Panc1 (cell line): ENCODE data around the gene MEIOSIN. TPM values are rescaled to one million over a fixed set of nuclear protein-coding genes. Genes with fewer than 3 reads are reported as not detected.

ENCODE experiments used
- ATAC-seq: fragments of 200-7000 bp; cut with Tn5 transposase; 2 replicates; pipeline ENCODE4 v1.9.1; 2020; ENCODE audit warnings: mild to moderate bottlenecking, moderate library complexity
- BruUV-seq: library from RNA; stranded (reverse); fragments of 400-500 nt; replicated peaks from 2 replicates; lab custom pipeline; 2021; lab: Mats Ljungman, UMichigan
- CTCF ChIA-PET: fragments of 300-600 bp; sonication (Branson Sonifier 250); formaldehyde crosslinking; loops from one replicate; lab custom pipeline; 2022; ENCODE audit warnings: antibody characterized with exemption; lab: Charles Lee
- POLR2A ChIA-PET: fragments of 300-600 bp; sonication (Branson Sonifier 250); formaldehyde crosslinking; loops from one replicate; lab custom pipeline; 2022; ENCODE audit warnings: antibody characterized with exemption; lab: Charles Lee
- DNase-seq: peaks from one replicate; pipeline ENCODE4 v3.0.0-alpha.2; 2010; ENCODE audit warnings: low read depth, low spot score
- H3K27ac ChIP-seq: 2 replicates; pipeline ENCODE4 v1.5.1; 2011; ENCODE audit warnings: mild to moderate bottlenecking, low read length, inconsistent platforms
- H3K27me3 ChIP-seq: fragments of 200-500 bp; sonication (Bioruptor generic); 2 replicates; pipeline ENCODE4 v1.6.0; 2014; ENCODE audit warnings: low read length, inconsistent platforms; ENCODE audit not compliant: control insufficient read depth, insufficient read depth
- H3K36me3 ChIP-seq: fragments of 200-500 bp; sonication (Bioruptor generic); 2 replicates; pipeline ENCODE4 v1.5.1; 2014; ENCODE audit warnings: inconsistent platforms, mild to moderate bottlenecking, low read length, moderate library complexity; ENCODE audit not compliant: control insufficient read depth, insufficient read depth
- H3K4me1 ChIP-seq: 2 replicates; pipeline ENCODE4 v1.5.1; 2011; ENCODE audit warnings: inconsistent platforms, mild to moderate bottlenecking, low read length, moderate library complexity; ENCODE audit not compliant: control insufficient read depth, insufficient read depth
- H3K4me3 ChIP-seq, 2 experiments: 2 replicates each; pipeline ENCODE4 v1.5.1; 2011 to 2012; ENCODE audit warnings: low read depth in 2 of 2, low read length in 2 of 2, mild to moderate bottlenecking in 2 of 2, inconsistent platforms in 1 of 2, moderate library complexity in 1 of 2
- H3K9me3 ChIP-seq: fragments of 200-500 bp; sonication (Bioruptor generic); 2 replicates; pipeline ENCODE4 v1.5.1; 2014; ENCODE audit warnings: low read depth, mild to moderate bottlenecking, inconsistent platforms, low read length, moderate library complexity; ENCODE audit not compliant: control insufficient read depth, insufficient read depth
- CTCF ChIP-seq: fragments of 450-650 bp; IDR thresholded peaks from 2 replicates; pipeline ENCODE4 v1.5.1; 2017; ENCODE audit warnings: mild to moderate bottlenecking
- POLR2AphosphoS5 ChIP-seq: IDR thresholded peaks from 2 replicates; pipeline ENCODE4 v1.6.1; 2012; ENCODE audit warnings: mild to moderate bottlenecking, low read depth, low read length, moderate library complexity
- REST ChIP-seq, 2 experiments: IDR thresholded peaks; 2 replicates each; pipeline ENCODE4 v1.6.1; 2011 to 2012; ENCODE audit warnings: low read depth in 2 of 2, control low read depth in 1 of 2, low read length in 1 of 2, mild to moderate bottlenecking in 1 of 2, moderate library complexity in 1 of 2; ENCODE audit not compliant: insufficient read depth in 1 of 2
- SIN3A ChIP-seq: IDR thresholded peaks from 2 replicates; pipeline ENCODE4 v1.6.1; 2012; ENCODE audit warnings: low read depth, mild to moderate bottlenecking, low read length, moderate library complexity, borderline replicate concordance; ENCODE audit not compliant: insufficient read depth
- TCF7L2 ChIP-seq: IDR thresholded peaks from 2 replicates; pipeline ENCODE4 v1.6.1; 2011; ENCODE audit warnings: mild to moderate bottlenecking, low read depth, low read length, inconsistent platforms
- in situ Hi-C: cut with HindIII; loops from 2 replicates; pipeline ENCODE4 v1.10.0; 2016; ENCODE audit warnings: low sequenced_read_pairs, low pct_unique_long_range_greater_than_20kb
- intact Hi-C: fragments of 100-400 bp; cut with micrococcal nuclease; formaldehyde crosslinking; loops from one replicate; pipeline ENCODE4 v1.10.0; 2022; ENCODE audit not compliant: unreplicated experiment
- total RNA-seq: library from RNA; stranded (reverse); gene quantifications from one replicate; pipeline ENCODE4 v1.2.1, GENCODE V29; 2021; ENCODE audit not compliant: unreplicated experiment

MEIOSIN gene
- total RNA-seq, 1 experiment from 2014 or later: not detected

- CTCF ChIA-PET: no interaction called here
- in situ Hi-C loops (no loop called here), intact Hi-C loops (loop anchor here (10.0 kb wide), 1 partner anchor 62 kb away; no protein-coding TSS in a partner anchor)
- Histone ChIP-seq H3K9me3 (no peaks in the 10 kb centered on the region), H3K27ac (peak overlapping the region; percentile 86), H3K4me3 (peak overlapping the region; percentile 66 to 77), H3K27me3 (no peaks in the 10 kb centered on the region), H3K4me1 (peaks cover 25% of the 10 kb centered on the region), H3K36me3 (no peaks in the 10 kb centered on the region; the same call in 1 of the 2 replicates)
- no TSS peak for BruUV-seq
- ATAC-seq (no peak), DNase-seq (no peak)
- POLR2A ChIA-PET: no interaction called here
- TF ChIP-seq POLR2AphosphoS5 (peak; percentile 19; the same call in 1 of the 2 replicates), SIN3A (no peak)
These were observed 33.1 kb downstream of the MEIOSIN start for GRCh38 chr19:45766296-45766868.

GRCh38 chr19:45766869-45767346 is 33.7 kb downstream of the MEIOSIN start:
- ATAC-seq (no peak), DNase-seq (no peak)
- no TSS peak for BruUV-seq
- POLR2A ChIA-PET: interaction anchor here (0.6 kb wide), 2 partner anchors 15 to 835 kb away, joined by 7 to 14 read pairs; no protein-coding TSS in a partner anchor
- Histone ChIP-seq H3K4me3 (peak overlapping the region; percentile 66 to 77), H3K9me3 (no peaks in the 10 kb centered on the region), H3K27ac (peak overlapping the region; percentile 86), H3K27me3 (no peaks in the 10 kb centered on the region), H3K4me1 (peaks cover 27% of the 10 kb centered on the region), H3K36me3 (no peaks in the 10 kb centered on the region; the same call in 1 of the 2 replicates)
- intact Hi-C loops: loop anchor here (10.0 kb wide), 1 partner anchor 62 kb away; no protein-coding TSS in a partner anchor
- in situ Hi-C loops: no loop called here
- TF ChIP-seq SIN3A (no peak), CTCF (no peak), REST (IDR thresholded peaks at IDR 0.05; ENCODE audit: insufficient read depth in 1 of 2, low read depth in 2 of 2, low read length in 1 of 2) (no peak), TCF7L2 (no peak), POLR2AphosphoS5 (no peak)
- CTCF ChIA-PET: interaction anchor here (0.6 kb wide), 1 partner anchor 34 kb away, joined by 3 read pairs; no protein-coding TSS in a partner anchor
